H1 (cell line): ENCODE data around the gene TYW1B. TPM values are rescaled to one million over a fixed set of nuclear protein-coding genes. Genes with fewer than 3 reads are reported as not detected.
"Not testable (repeated sequence)": the region's sequence is repeated elsewhere in the genome, so short reads cannot be mapped to it uniquely, and the experiment has no call there.

ENCODE experiments used
- CTCF ChIA-PET: fragments of 300-600 bp; sonication (Branson Sonifier 250); formaldehyde crosslinking; loops from one replicate; lab custom pipeline; 2021; ENCODE audit not compliant: partially characterized antibody; lab: Charles Lee
- POLR2A ChIA-PET: fragments of 300-600 bp; sonication (Branson Sonifier 250); formaldehyde crosslinking; loops from one replicate; lab custom pipeline; 2021; ENCODE audit warnings: inconsistent platforms; ENCODE audit not compliant: partially characterized antibody; lab: Charles Lee
- DNase-seq, 2 experiments: peaks; one replicate each; pipeline versions ENCODE4 v3.0.0 to v3.0.0-alpha.2; 2010 to 2022; ENCODE audit warnings: low spot score in 2 of 2, low read depth in 1 of 2, mixed read lengths in 1 of 2
- FAIRE-seq: peaks from 2 replicates; lab custom pipeline; 2011; peaks lifted over from hg19 to GRCh38; lab: Jason Lieb, UNC
- H2AFZ ChIP-seq: 2 replicates; pipeline ENCODE4 v1.8.1; 2012; ENCODE audit warnings: low read length, inconsistent platforms
- H2AK5ac ChIP-seq: 2 replicates; pipeline ENCODE4 v1.6.1; 2013; ENCODE audit warnings: low read depth, low read length
- H2BK120ac ChIP-seq: replicated peaks from 2 replicates; pipeline ENCODE3; 2013; ENCODE audit warnings: low read depth, low read length, inconsistent platforms
- H2BK12ac ChIP-seq: 2 replicates; pipeline ENCODE4 v1.6.1; 2013; ENCODE audit warnings: low read depth, low read length
- H2BK15ac ChIP-seq: 2 replicates; pipeline ENCODE4 v1.6.1; 2013; ENCODE audit warnings: low read length
- H2BK20ac ChIP-seq: 2 replicates; pipeline ENCODE4 v1.6.1; 2013; ENCODE audit warnings: low read length
- H2BK5ac ChIP-seq: 2 replicates; pipeline ENCODE4 v1.6.1; 2013; ENCODE audit warnings: low read depth, low read length
- H3K14ac ChIP-seq: 2 replicates; pipeline ENCODE4 v1.6.1; 2013; ENCODE audit warnings: inconsistent platforms; ENCODE audit not compliant: insufficient read length
- H3K18ac ChIP-seq: 2 replicates; pipeline ENCODE4 v1.6.1; 2013; ENCODE audit warnings: low read length; ENCODE audit errors: extremely low read depth
- H3K23ac ChIP-seq: 2 replicates; pipeline ENCODE4 v1.6.1; 2013; ENCODE audit warnings: inconsistent platforms; ENCODE audit not compliant: insufficient read length
- H3K23me2 ChIP-seq: 2 replicates; pipeline ENCODE4 v1.6.1; 2013; ENCODE audit warnings: low read depth, low read length
- H3K27ac ChIP-seq: 2 replicates; pipeline ENCODE4 v1.6.1; 2011; ENCODE audit warnings: low read depth, low read length, inconsistent platforms
- H3K27me3 ChIP-seq, 4 experiments: replicated peaks in 1 of 4; 1 replicate in 1 of 4; 2 replicates in 3 of 4; pipeline versions ENCODE4 v1.6.1 to v1.8.1; 2011 to 2013; ENCODE audit warnings: low read length in 3 of 4, mild to moderate bottlenecking in 3 of 4, inconsistent platforms in 2 of 4, mixed read lengths in 2 of 4, moderate library complexity in 1 of 4; ENCODE audit not compliant: control insufficient read depth in 3 of 4, insufficient read depth in 3 of 4; ENCODE audit errors: extremely low read depth in 1 of 4
- H3K36me3 ChIP-seq, 4 experiments: 2 replicates each; pipeline versions ENCODE4 v1.6.1 to v1.8.1; 2011 to 2013; ENCODE audit warnings: mild to moderate bottlenecking in 4 of 4, low read length in 3 of 4, moderate library complexity in 2 of 4, control low read depth in 1 of 4, inconsistent platforms in 1 of 4; ENCODE audit not compliant: insufficient read depth in 4 of 4, control insufficient read depth in 2 of 4
- H3K4ac ChIP-seq: replicated peaks from 2 replicates; pipeline ENCODE3; 2013; ENCODE audit warnings: low read length, low read depth, mixed read lengths, inconsistent platforms; ENCODE audit not compliant: insufficient read length
- H3K4me1 ChIP-seq, 4 experiments: replicated peaks in 1 of 4; 1 replicate in 1 of 4; 2 replicates in 3 of 4; pipeline versions ENCODE4 v1.6.1 to v1.8.1; 2011 to 2013; ENCODE audit warnings: low read length in 3 of 4, inconsistent platforms in 2 of 4, mixed read lengths in 1 of 4; ENCODE audit not compliant: insufficient read depth in 4 of 4, control insufficient read depth in 3 of 4
- H3K4me2 ChIP-seq, 2 experiments: 2 replicates each; pipeline versions ENCODE4 v1.6.1 to v1.8.1; 2011 to 2013; ENCODE audit warnings: low read depth in 2 of 2, low read length in 2 of 2, control low read depth in 1 of 2, inconsistent platforms in 1 of 2, mild to moderate bottlenecking in 1 of 2; ENCODE audit not compliant: insufficient read depth in 1 of 2
- H3K4me3 ChIP-seq, 4 experiments: fragments of 200-600, 300-600 bp in 1 of 4; sonication (generic), shearing (Covaris generic), sonication (Bioruptor Twin) in 1 of 4; 2 replicates each; pipeline versions ENCODE4 v1.5.1 to v1.8.1; 2011 to 2016; ENCODE audit warnings: low read length in 4 of 4, low read depth in 3 of 4, control low read depth in 2 of 4, inconsistent platforms in 2 of 4, mild to moderate bottlenecking in 2 of 4, mixed read lengths in 1 of 4, moderate library complexity in 1 of 4; ENCODE audit not compliant: insufficient read depth in 2 of 4; ENCODE audit errors: extremely low read depth in 1 of 4
- H3K56ac ChIP-seq: replicated peaks from 2 replicates; pipeline ENCODE3; 2013; ENCODE audit warnings: low read depth, mild to moderate bottlenecking, mixed read lengths, low read length, inconsistent platforms; ENCODE audit not compliant: insufficient read length
- H3K79me1 ChIP-seq: 2 replicates; pipeline ENCODE4 v1.6.1; 2013; ENCODE audit warnings: low read depth, low read length, control low read depth
- H3K79me2 ChIP-seq, 2 experiments: 2 replicates each; pipeline versions ENCODE4 v1.6.1 to v1.8.1; 2012 to 2013; ENCODE audit warnings: low read length in 2 of 2, mild to moderate bottlenecking in 2 of 2, inconsistent platforms in 1 of 2; ENCODE audit not compliant: insufficient read depth in 2 of 2, control insufficient read depth in 1 of 2
- H3K9ac ChIP-seq, 4 experiments: replicated peaks in 1 of 4; 1 replicate in 1 of 4; 2 replicates in 3 of 4; pipeline versions ENCODE4 v1.6.1 to v1.8.1; 2011 to 2013; ENCODE audit warnings: low read depth in 3 of 4, low read length in 3 of 4, control low read depth in 2 of 4, mild to moderate bottlenecking in 2 of 4, moderate library complexity in 2 of 4, inconsistent platforms in 1 of 4; ENCODE audit errors: extremely low read depth in 1 of 4
- H3K9me3 ChIP-seq, 2 experiments: 2 replicates each; pipeline versions ENCODE4 v1.6.1 to v1.8.1; 2012 to 2013; ENCODE audit warnings: mild to moderate bottlenecking in 2 of 2, moderate library complexity in 2 of 2, control low read depth in 1 of 2, inconsistent platforms in 1 of 2, low read depth in 1 of 2, low read length in 1 of 2, mixed read lengths in 1 of 2; ENCODE audit not compliant: insufficient read depth in 2 of 2
- H4K20me1 ChIP-seq, 2 experiments: replicated peaks in 1 of 2; 2 replicates each; pipeline versions ENCODE3 to v1.8.1; 2011 to 2013; ENCODE audit warnings: inconsistent platforms in 2 of 2, low read length in 2 of 2, mild to moderate bottlenecking in 1 of 2; ENCODE audit not compliant: insufficient read depth in 2 of 2, control insufficient read depth in 1 of 2
- H4K5ac ChIP-seq: 2 replicates; pipeline ENCODE4 v1.6.1; 2013; ENCODE audit warnings: low read length, low read depth, mixed read lengths, inconsistent platforms; ENCODE audit not compliant: insufficient read length
- H4K8ac ChIP-seq: 2 replicates; pipeline ENCODE4 v1.8.0; 2013; ENCODE audit warnings: mild to moderate bottlenecking, moderate library complexity, low read length, inconsistent platforms; ENCODE audit not compliant: insufficient read depth; ENCODE audit errors: extremely low read depth
- H4K91ac ChIP-seq: replicated peaks from 2 replicates; pipeline ENCODE3; 2013; ENCODE audit warnings: low read length, mixed read lengths, inconsistent platforms; ENCODE audit not compliant: insufficient read length
- WGBS, 2 experiments: shearing (Covaris generic) in 1 of 2; methylation state at CpG; one replicate each; pipeline versions ENCODE4 v1.1.6 to v1.1.7; 2013 to 2015; ENCODE audit warnings: low lambda C conversion rate in 2 of 2, mixed read lengths in 2 of 2, inconsistent platforms in 1 of 2, low coverage in 1 of 2, missing lambda C conversion rate in 1 of 2; ENCODE audit not compliant: insufficient replicate concordance in 2 of 2, insufficient coverage in 1 of 2, insufficient read length in 1 of 2; ENCODE audit errors: extremely low coverage in 1 of 2, missing lambda C conversion rate in 1 of 2; 5-methylcytosine and 5-hydroxymethylcytosine counted together
- polyA plus RNA-seq, 7 experiments: library from polyadenylated mRNA; depleted of rRNA in 3 of 7; stranded (reverse) in 5 of 7; unstranded in 2 of 7; fragments of >200 nt in 5 of 7; fragments of 200-250 nt in 2 of 7; gene quantifications; 1 replicate in 5 of 7; 2 replicates in 1 of 7; 4 replicates in 1 of 7; pipeline versions ENCODE4 v1.2.1 to v1.2.3, GENCODE V29; 2011 to 2013; ENCODE audit warnings: missing spikeins in 2 of 7, mixed read lengths in 2 of 7
- total RNA-seq: library from RNA; stranded (reverse); fragmentation: NEBNext Ultra II Directional; extraction: Animal tissue kit (Norgen Biotek cat#: 25700); gene quantifications from 2 replicates; pipeline ENCODE4 v1.2.1, GENCODE V29; 2021

Gene TYW1B
- total and polyA plus RNA-seq, 2 of the 8 experiments (the other 6 are each of a cell fraction or from before 2014, with no cell fraction given): 6.8 to 12.6 TPM

DNA sequence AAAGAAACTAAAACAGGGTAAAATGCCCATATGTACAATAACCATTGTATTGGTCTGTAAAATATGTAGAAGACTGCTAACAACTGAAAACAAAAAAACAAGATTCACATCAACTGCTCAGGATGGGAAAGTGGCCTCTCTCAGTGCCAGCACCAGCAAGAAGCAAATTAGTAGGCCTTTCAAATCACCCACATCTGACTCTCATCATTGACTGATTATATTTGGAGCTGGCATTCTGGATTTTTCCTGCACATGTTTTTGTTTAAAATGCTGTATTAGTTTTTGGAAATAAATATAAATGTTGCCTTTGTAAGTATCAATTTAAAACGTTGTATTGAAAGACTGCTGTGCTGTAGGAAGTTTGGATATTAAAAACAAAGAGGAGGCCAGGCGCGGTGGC is 161.0 kb downstream of the TYW1B start:
- H3K23ac ChIP-seq, H3K4me2 ChIP-seq, H3K14ac ChIP-seq, H3K4me3 ChIP-seq, H3K23me2 ChIP-seq, H3K36me3 ChIP-seq, H2BK5ac ChIP-seq, H3K27ac ChIP-seq, H3K9ac ChIP-seq, H3K4me1 ChIP-seq, H3K56ac ChIP-seq, FAIRE-seq, H3K18ac ChIP-seq, H3K27me3 ChIP-seq, H4K91ac ChIP-seq, H2BK12ac ChIP-seq, H2BK15ac ChIP-seq, H3K9me3 ChIP-seq, H2BK120ac ChIP-seq, H4K5ac ChIP-seq, H4K8ac ChIP-seq, H3K4ac ChIP-seq, POLR2A ChIA-PET, CTCF ChIA-PET, DNase-seq, H2BK20ac ChIP-seq, H2AFZ ChIP-seq, H4K20me1 ChIP-seq, H3K79me1 ChIP-seq, H3K79me2 ChIP-seq, H2AK5ac ChIP-seq: not testable (repeated sequence)
- WGBS, 2 experiments: 63% methylated on average over 3 of the region's 3 CpGs; no CpG with 5 or more reads in 1 of the 2 experiments

DNA sequence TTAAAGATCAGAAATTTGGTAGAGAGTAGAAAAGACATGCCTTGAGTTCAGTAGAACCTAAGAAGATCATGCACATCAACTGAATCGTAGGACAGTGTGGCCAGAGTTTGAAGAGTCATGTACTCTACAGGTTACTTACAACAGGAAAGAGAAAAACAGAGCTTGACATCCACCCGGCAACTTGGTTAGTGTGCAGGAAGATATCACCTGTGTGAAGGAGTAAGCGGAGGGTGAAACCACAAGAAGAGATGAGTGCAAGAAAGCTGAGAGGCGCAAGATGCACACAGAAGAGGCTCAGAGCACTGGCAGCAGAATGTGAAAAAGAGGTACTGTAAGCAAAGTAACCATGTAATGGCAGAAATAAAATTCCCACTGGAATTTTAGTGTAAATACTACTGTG is 179.4 kb downstream of the TYW1B start:
- H3K79me1 ChIP-seq, H2BK5ac ChIP-seq, H3K9ac ChIP-seq, H3K27ac ChIP-seq, H3K9me3 ChIP-seq, H3K4me2 ChIP-seq, H3K23me2 ChIP-seq, H2BK12ac ChIP-seq, H3K79me2 ChIP-seq, H2AFZ ChIP-seq, DNase-seq, H3K4me3 ChIP-seq, H4K91ac ChIP-seq, H4K20me1 ChIP-seq, H4K8ac ChIP-seq, H3K36me3 ChIP-seq, H3K18ac ChIP-seq, H3K4ac ChIP-seq, H2BK15ac ChIP-seq, H4K5ac ChIP-seq, H3K27me3 ChIP-seq, H3K4me1 ChIP-seq, H3K56ac ChIP-seq, POLR2A ChIA-PET, H3K14ac ChIP-seq, H2BK120ac ChIP-seq, H3K23ac ChIP-seq, H2AK5ac ChIP-seq, H2BK20ac ChIP-seq: not testable (repeated sequence)
- CTCF ChIA-PET: interaction anchor here (1.3 kb wide), 1 partner anchor 14 kb away, joined by 3 read pairs; no protein-coding TSS in a partner anchor
- WGBS, 2 experiments: 91% methylated on average over 4 of the region's 4 CpGs; no CpG with 5 or more reads in 1 of the 2 experiments
- FAIRE-seq: peak; percentile 68
